MM.1S (cell line): ENCODE results near the gene MDM1.

ENCODE experiments used
- DNase-seq: peaks from one replicate; pipeline ENCODE4 v3.0.0-alpha.2; 2015
- H2AFZ ChIP-seq: fragments of 300-600 bp; sonication (generic); 2 replicates; pipeline ENCODE4 v1.6.0; 2016; ENCODE audit warnings: antibody characterized with exemption, low read length
- H3F3A ChIP-seq: fragments of 300-600 bp; sonication (generic); 2 replicates; pipeline ENCODE4 v1.6.1; 2016; ENCODE audit warnings: mild to moderate bottlenecking, antibody characterized with exemption, low read length, moderate library complexity, mixed read lengths; ENCODE audit not compliant: insufficient read depth
- H3K27ac ChIP-seq: fragments of 300-600 bp; sonication (generic); 2 replicates; pipeline ENCODE4 v1.5.1; 2016; ENCODE audit warnings: mild to moderate bottlenecking, low read length
- H3K27me3 ChIP-seq: fragments of 300-600 bp; sonication (generic); replicated peaks from 2 replicates; pipeline ENCODE4 v1.6.0; 2016; ENCODE audit warnings: low read length; ENCODE audit not compliant: insufficient read depth
- H3K36me3 ChIP-seq: fragments of 300-600 bp; sonication (generic); replicated peaks from 2 replicates; pipeline ENCODE4 v1.6.1; 2016; ENCODE audit warnings: mild to moderate bottlenecking, low read length, mixed read lengths; ENCODE audit not compliant: insufficient read depth
- H3K4me1 ChIP-seq: fragments of 300-600 bp; sonication (generic); 2 replicates; pipeline ENCODE4 v1.6.1; 2016; ENCODE audit warnings: low read length, mixed read lengths
- H3K4me2 ChIP-seq: fragments of 300-600 bp; sonication (generic); 2 replicates; pipeline ENCODE4 v1.6.0; 2016; ENCODE audit warnings: low read depth, low read length
- H3K4me3 ChIP-seq: fragments of 300-600 bp; sonication (generic); 2 replicates; pipeline ENCODE4 v1.5.1; 2016; ENCODE audit warnings: low read length, mixed read lengths
- H3K79me2 ChIP-seq: fragments of 300-600 bp; sonication (generic); 2 replicates; pipeline ENCODE4 v1.6.1; 2016; ENCODE audit warnings: mixed run types, low read length, mixed read lengths
- H3K9ac ChIP-seq: fragments of 300-600 bp; sonication (generic); 2 replicates; pipeline ENCODE4 v1.6.1; 2016; ENCODE audit warnings: low read length, mixed read lengths
- H3K9me2 ChIP-seq: fragments of 300-600 bp; sonication (generic); replicated peaks from 2 replicates; pipeline ENCODE4 v1.6.1; 2016; ENCODE audit warnings: mild to moderate bottlenecking, low read length, mixed read lengths; ENCODE audit not compliant: insufficient read depth
- H3K9me3 ChIP-seq: fragments of 300-600 bp; sonication (generic); replicated peaks from 2 replicates; pipeline ENCODE4 v1.6.1; 2016; ENCODE audit warnings: mild to moderate bottlenecking, low read length, mixed read lengths; ENCODE audit not compliant: insufficient read depth
- H4K20me1 ChIP-seq: fragments of 300-600 bp; sonication (generic); 2 replicates; pipeline ENCODE4 v1.6.1; 2016; ENCODE audit warnings: mild to moderate bottlenecking, low read length, moderate library complexity, mixed read lengths; ENCODE audit not compliant: insufficient read depth
- CTCF ChIP-seq: fragments of 300-600 bp; sonication (generic); IDR thresholded peaks from 2 replicates; pipeline ENCODE4 v1.5.1; 2016; ENCODE audit warnings: antibody characterized with exemption, low read length, mixed read lengths
- EZH2 ChIP-seq: fragments of 300-600 bp; sonication (generic); optimal IDR thresholded peaks from 2 replicates; pipeline ENCODE3; 2017; ENCODE audit warnings: low read depth, mild to moderate bottlenecking, antibody characterized with exemption, low read length, mixed read lengths
- EZH2phosphoT487 ChIP-seq: fragments of 300-600 bp; sonication (generic); IDR thresholded peaks from 2 replicates; pipeline ENCODE4 v1.6.1; 2018; ENCODE audit warnings: antibody characterized with exemption, low read length

MDM1 gene

GRCh38 chr12:68304626-68305025 is 27.5 kb downstream of the MDM1 start:
- Histone ChIP-seq H3K79me2 (no peaks in the 10 kb centered on the region), H3K4me2 (no peak overlapping the region), H2AFZ (no peak overlapping the region), H3K4me3 (no peak overlapping the region), H4K20me1 (no peaks in the 10 kb centered on the region), H3K9ac (no peak overlapping the region), H3K9me3 (no peaks in the 10 kb centered on the region), H3F3A (no peaks in the 10 kb centered on the region), H3K9me2 (no peaks in the 10 kb centered on the region), H3K27ac (no peak overlapping the region), H3K27me3 (no peaks in the 10 kb centered on the region), H3K36me3 (no peaks in the 10 kb centered on the region), H3K4me1 (no peaks in the 10 kb centered on the region)
- no peak for DNase-seq
- no peak for TF ChIP-seq EZH2phosphoT487
- no peak for TF ChIP-seq EZH2
- no peak for TF ChIP-seq CTCF

GRCh38 chr12:68303850-68304249 is 28.3 kb downstream of the MDM1 start:
- no peak overlapping the region for H3K27ac ChIP-seq
- H3K27me3 ChIP-seq: no peaks in the 10 kb centered on the region
- H2AFZ ChIP-seq: no peak overlapping the region

GRCh38 chr12:68297929-68298328 is 34.2 kb downstream of the MDM1 start:
- Histone ChIP-seq H3K9me3 (no peaks in the 10 kb centered on the region), H2AFZ (no peak overlapping the region), H3K36me3 (no peaks in the 10 kb centered on the region), H3K9ac (no peak overlapping the region), H3K79me2 (no peaks in the 10 kb centered on the region), H4K20me1 (no peaks in the 10 kb centered on the region), H3K27me3 (no peaks in the 10 kb centered on the region), H3K4me2 (no peak overlapping the region), H3K27ac (no peak overlapping the region), H3F3A (no peaks in the 10 kb centered on the region), H3K4me1 (no peaks in the 10 kb centered on the region), H3K9me2 (no peaks in the 10 kb centered on the region), H3K4me3 (no peak overlapping the region)
- TF ChIP-seq EZH2phosphoT487 (no peak), EZH2 (no peak), CTCF (no peak)
- DNase-seq: no peak

More at GRCh38 chr12:68303850-68304249, 28.3 kb downstream of the MDM1 start:
- H3K9me2 ChIP-seq: no peaks in the 10 kb centered on the region
- H3K36me3 ChIP-seq: no peaks in the 10 kb centered on the region
- H4K20me1 ChIP-seq: no peaks in the 10 kb centered on the region
- DNase-seq: no peak
- H3K4me3 ChIP-seq: no peak overlapping the region
- H3K4me1 ChIP-seq: no peaks in the 10 kb centered on the region
- TF ChIP-seq CTCF (no peak), EZH2 (no peak), EZH2phosphoT487 (no peak)
- H3K4me2 ChIP-seq: no peak overlapping the region
- no peaks in the 10 kb centered on the region for H3F3A ChIP-seq
- no peaks in the 10 kb centered on the region for H3K9me3 ChIP-seq
- no peak overlapping the region for H3K9ac ChIP-seq
- H3K79me2 ChIP-seq: no peaks in the 10 kb centered on the region
